ENCODE measurements around the gene KLK3.

The KLK3 gene

DNA sequence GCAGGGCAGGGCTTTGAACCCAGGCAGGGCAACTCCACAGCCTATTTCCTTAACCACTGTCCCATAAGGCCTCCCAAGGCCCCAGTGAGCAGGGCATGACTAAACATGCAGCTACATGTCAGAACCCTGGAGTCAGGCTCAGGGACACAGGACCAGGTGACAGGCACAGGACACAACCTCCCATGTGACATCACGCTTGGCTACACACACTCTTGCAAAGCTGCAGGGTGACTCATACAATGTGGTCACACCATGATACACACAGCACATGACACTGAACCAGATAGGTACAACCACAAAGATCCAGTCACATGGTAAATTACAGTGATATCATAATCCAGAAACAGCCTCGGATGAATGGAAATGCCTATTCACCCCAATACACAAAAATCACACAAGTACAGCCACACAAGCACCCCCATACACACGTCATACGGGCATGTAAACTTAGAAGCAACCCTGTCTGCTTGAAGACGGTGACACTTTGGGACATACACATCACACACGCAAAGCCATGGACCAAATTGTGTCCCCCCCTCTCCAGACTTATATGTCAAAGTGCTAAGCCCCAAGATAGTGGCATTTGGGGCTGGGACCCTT is 42.0 kb downstream of the KLK3 start:
- H4K20me1 ChIP-seq (ENCODE audit: low read depth, low read length): no peaks in the 10 kb centered on the region
- H3K9ac ChIP-seq (ENCODE audit: low read length): no peak overlapping the region
- H3K27me3 ChIP-seq (ENCODE audit: low read length): no peaks in the 10 kb centered on the region
- no peaks in the 10 kb centered on the region for H3K36me3 ChIP-seq (ENCODE audit: low read length)
- H3K27ac ChIP-seq (ENCODE audit: low read depth, low read length): no peak overlapping the region
- no peaks in the 10 kb centered on the region for H3F3A ChIP-seq (ENCODE audit: insufficient read depth)
- peak overlapping the region; percentile 6 for H3K4me2 ChIP-seq (ENCODE audit: low read depth, low read length, poor library complexity, severe bottlenecking)
- TF ChIP-seq, protein P1, sequence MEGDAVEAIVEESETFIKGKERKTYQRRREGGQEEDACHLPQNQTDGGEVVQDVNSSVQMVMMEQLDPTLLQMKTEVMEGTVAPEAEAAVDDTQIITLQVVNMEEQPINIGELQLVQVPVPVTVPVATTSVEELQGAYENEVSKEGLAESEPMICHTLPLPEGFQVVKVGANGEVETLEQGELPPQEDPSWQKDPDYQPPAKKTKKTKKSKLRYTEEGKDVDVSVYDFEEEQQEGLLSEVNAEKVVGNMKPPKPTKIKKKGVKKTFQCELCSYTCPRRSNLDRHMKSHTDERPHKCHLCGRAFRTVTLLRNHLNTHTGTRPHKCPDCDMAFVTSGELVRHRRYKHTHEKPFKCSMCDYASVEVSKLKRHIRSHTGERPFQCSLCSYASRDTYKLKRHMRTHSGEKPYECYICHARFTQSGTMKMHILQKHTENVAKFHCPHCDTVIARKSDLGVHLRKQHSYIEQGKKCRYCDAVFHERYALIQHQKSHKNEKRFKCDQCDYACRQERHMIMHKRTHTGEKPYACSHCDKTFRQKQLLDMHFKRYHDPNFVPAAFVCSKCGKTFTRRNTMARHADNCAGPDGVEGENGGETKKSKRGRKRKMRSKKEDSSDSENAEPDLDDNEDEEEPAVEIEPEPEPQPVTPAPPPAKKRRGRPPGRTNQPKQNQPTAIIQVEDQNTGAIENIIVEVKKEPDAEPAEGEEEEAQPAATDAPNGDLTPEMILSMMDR (IDR thresholded peaks at IDR 0.05; ENCODE audit: insufficient read depth, low read length, poor library complexity, severe bottlenecking): no peak
- TF ChIP-seq EZH2phosphoT487 (conservative IDR thresholded peaks at IDR 0.05; ENCODE audit: low read length): no peak
- no peaks in the 10 kb centered on the region for H3K79me2 ChIP-seq (ENCODE audit: insufficient read depth, low read length)
- no peaks in the 10 kb centered on the region for H3K9me3 ChIP-seq (ENCODE audit: insufficient read depth, low read length)
- H3K4me3 ChIP-seq (ENCODE audit: insufficient read depth, low read length, poor library complexity, severe bottlenecking): no peak overlapping the region
- H3K9me2 ChIP-seq (replicated peaks; ENCODE audit: insufficient read depth, low read length): no peaks in the 10 kb centered on the region
- H2AFZ ChIP-seq (ENCODE audit: low read depth, low read length, severe bottlenecking): no peak overlapping the region

DNA sequence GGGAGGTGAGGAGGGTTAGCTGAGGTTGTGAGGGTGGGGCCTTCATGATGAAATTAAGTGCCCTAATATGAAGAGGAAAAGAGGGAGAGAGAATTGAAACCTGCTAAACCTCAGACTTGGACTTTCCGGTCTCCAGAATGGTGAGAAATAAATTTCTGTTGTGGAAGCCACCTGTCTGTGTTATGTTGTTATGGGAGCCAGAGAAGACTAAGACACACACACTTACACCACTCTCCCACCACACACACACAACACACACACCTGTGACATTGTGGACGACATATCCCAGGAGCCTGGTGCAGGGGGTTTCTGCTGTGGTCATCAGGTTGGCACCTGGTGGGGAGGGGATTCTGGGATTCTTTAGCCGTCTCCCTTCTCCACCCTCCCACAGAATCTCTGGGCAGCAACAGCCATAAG is 42.5 kb downstream of the KLK3 start:
- TF ChIP-seq, protein P1 (IDR thresholded peaks at IDR 0.05; ENCODE audit: insufficient read depth, low read length, poor library complexity, severe bottlenecking): no peak
- no peak for TF ChIP-seq EZH2phosphoT487 (conservative IDR thresholded peaks at IDR 0.05; ENCODE audit: low read length)
- Histone ChIP-seq H3K9ac (ENCODE audit: low read length) (no peak overlapping the region), H3K9me3 (ENCODE audit: insufficient read depth, low read length) (no peaks in the 10 kb centered on the region), H3K36me3 (ENCODE audit: low read length) (no peaks in the 10 kb centered on the region), H3K4me3 (ENCODE audit: insufficient read depth, low read length, poor library complexity, severe bottlenecking) (no peak overlapping the region), H3K9me2 (replicated peaks; ENCODE audit: insufficient read depth, low read length) (no peaks in the 10 kb centered on the region), H3K79me2 (ENCODE audit: insufficient read depth, low read length) (no peaks in the 10 kb centered on the region), H3K4me2 (ENCODE audit: low read depth, low read length, poor library complexity, severe bottlenecking) (peak overlapping the region; percentile 6), H3K27me3 (ENCODE audit: low read length) (no peaks in the 10 kb centered on the region), H2AFZ (ENCODE audit: low read depth, low read length, severe bottlenecking) (no peak overlapping the region), H3K27ac (ENCODE audit: low read depth, low read length) (no peak overlapping the region), H3F3A (ENCODE audit: insufficient read depth) (no peaks in the 10 kb centered on the region), H4K20me1 (ENCODE audit: low read depth, low read length) (no peaks in the 10 kb centered on the region)

DNA sequence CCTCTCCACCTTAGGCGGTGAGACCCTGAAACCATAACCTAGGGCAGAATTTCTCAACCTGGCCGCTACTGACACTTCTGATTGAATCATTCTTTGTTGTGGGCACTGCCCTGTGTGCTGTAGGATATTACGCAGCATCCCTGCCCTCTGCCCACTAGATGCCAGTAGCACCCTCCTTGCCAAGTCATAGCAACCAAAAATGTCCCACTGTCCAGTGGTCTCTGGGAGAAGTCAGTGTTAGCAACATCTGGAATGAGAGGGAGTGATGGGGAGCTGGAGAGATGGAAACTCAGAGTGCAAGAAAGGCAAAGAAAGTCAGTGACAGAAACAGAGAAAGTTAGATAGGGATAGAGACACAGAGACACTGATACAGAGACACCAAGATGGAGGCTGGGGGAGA is 42.9 kb downstream of the KLK3 start:
- Histone ChIP-seq H3F3A (ENCODE audit: insufficient read depth) (no peaks in the 10 kb centered on the region), H3K79me2 (ENCODE audit: insufficient read depth, low read length) (no peaks in the 10 kb centered on the region), H3K27ac (ENCODE audit: low read depth, low read length) (no peak overlapping the region), H3K27me3 (ENCODE audit: low read length) (no peaks in the 10 kb centered on the region), H3K36me3 (ENCODE audit: low read length) (no peaks in the 10 kb centered on the region), H4K20me1 (ENCODE audit: low read depth, low read length) (no peaks in the 10 kb centered on the region), H3K9ac (ENCODE audit: low read length) (no peak overlapping the region), H2AFZ (ENCODE audit: low read depth, low read length, severe bottlenecking) (no peak overlapping the region), H3K4me2 (ENCODE audit: low read depth, low read length, poor library complexity, severe bottlenecking) (no peak overlapping the region), H3K9me2 (replicated peaks; ENCODE audit: insufficient read depth, low read length) (no peaks in the 10 kb centered on the region), H3K9me3 (ENCODE audit: insufficient read depth, low read length) (no peaks in the 10 kb centered on the region), H3K4me3 (ENCODE audit: insufficient read depth, low read length, poor library complexity, severe bottlenecking) (no peak overlapping the region)
- TF ChIP-seq EZH2phosphoT487 (conservative IDR thresholded peaks at IDR 0.05; ENCODE audit: low read length): no peak
- TF ChIP-seq, protein P1 (IDR thresholded peaks at IDR 0.05; ENCODE audit: insufficient read depth, low read length, poor library complexity, severe bottlenecking): no peak
